Panc1 (cell line): Measurements from ENCODE around the gene CCDC83.

Experiments used
- TF ChIP-seq, protein P1 (sequence below): fragments of 450-650 bp; IDR thresholded peaks from 2 replicates; pipeline ENCODE4 v1.5.1; 2017; ENCODE audit warnings: mild to moderate bottlenecking
- TF ChIP-seq, protein P2 (sequence below), 2 experiments: IDR thresholded peaks; 2 replicates each; pipeline ENCODE4 v1.6.1; 2011 to 2012; ENCODE audit warnings: low read depth in 2 of 2, control low read depth in 1 of 2, low read length in 1 of 2, mild to moderate bottlenecking in 1 of 2, moderate library complexity in 1 of 2; ENCODE audit not compliant: insufficient read depth in 1 of 2

DNA sequence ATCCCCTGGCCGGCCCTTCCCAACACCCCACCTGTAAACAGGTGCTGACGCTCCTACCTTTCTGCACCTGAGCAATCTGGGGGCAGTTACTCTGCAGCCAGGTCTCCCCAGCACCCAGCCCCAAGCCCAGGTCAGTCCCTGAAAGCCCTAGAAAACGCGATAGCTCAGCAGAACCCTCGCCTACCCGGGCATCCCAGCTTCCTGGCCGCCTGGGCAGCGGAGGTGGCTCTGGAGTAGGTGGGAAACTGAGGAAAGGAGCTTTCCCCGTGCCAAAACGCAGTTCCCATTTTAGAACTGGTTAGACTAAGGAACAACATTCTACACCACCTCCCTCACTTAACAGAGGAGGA lies 44.7 kb upstream of the CCDC83 start:
- TF ChIP-seq, protein P1, sequence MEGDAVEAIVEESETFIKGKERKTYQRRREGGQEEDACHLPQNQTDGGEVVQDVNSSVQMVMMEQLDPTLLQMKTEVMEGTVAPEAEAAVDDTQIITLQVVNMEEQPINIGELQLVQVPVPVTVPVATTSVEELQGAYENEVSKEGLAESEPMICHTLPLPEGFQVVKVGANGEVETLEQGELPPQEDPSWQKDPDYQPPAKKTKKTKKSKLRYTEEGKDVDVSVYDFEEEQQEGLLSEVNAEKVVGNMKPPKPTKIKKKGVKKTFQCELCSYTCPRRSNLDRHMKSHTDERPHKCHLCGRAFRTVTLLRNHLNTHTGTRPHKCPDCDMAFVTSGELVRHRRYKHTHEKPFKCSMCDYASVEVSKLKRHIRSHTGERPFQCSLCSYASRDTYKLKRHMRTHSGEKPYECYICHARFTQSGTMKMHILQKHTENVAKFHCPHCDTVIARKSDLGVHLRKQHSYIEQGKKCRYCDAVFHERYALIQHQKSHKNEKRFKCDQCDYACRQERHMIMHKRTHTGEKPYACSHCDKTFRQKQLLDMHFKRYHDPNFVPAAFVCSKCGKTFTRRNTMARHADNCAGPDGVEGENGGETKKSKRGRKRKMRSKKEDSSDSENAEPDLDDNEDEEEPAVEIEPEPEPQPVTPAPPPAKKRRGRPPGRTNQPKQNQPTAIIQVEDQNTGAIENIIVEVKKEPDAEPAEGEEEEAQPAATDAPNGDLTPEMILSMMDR = no peak
- TF ChIP-seq, protein P2, sequence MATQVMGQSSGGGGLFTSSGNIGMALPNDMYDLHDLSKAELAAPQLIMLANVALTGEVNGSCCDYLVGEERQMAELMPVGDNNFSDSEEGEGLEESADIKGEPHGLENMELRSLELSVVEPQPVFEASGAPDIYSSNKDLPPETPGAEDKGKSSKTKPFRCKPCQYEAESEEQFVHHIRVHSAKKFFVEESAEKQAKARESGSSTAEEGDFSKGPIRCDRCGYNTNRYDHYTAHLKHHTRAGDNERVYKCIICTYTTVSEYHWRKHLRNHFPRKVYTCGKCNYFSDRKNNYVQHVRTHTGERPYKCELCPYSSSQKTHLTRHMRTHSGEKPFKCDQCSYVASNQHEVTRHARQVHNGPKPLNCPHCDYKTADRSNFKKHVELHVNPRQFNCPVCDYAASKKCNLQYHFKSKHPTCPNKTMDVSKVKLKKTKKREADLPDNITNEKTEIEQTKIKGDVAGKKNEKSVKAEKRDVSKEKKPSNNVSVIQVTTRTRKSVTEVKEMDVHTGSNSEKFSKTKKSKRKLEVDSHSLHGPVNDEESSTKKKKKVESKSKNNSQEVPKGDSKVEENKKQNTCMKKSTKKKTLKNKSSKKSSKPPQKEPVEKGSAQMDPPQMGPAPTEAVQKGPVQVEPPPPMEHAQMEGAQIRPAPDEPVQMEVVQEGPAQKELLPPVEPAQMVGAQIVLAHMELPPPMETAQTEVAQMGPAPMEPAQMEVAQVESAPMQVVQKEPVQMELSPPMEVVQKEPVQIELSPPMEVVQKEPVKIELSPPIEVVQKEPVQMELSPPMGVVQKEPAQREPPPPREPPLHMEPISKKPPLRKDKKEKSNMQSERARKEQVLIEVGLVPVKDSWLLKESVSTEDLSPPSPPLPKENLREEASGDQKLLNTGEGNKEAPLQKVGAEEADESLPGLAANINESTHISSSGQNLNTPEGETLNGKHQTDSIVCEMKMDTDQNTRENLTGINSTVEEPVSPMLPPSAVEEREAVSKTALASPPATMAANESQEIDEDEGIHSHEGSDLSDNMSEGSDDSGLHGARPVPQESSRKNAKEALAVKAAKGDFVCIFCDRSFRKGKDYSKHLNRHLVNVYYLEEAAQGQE (IDR thresholded peaks at IDR 0.05; ENCODE audit: insufficient read depth in 1 of 2, low read depth in 2 of 2, low read length in 1 of 2) = no peak
